Measurements from ENCODE around the gene TM9SF3. TPM values are rescaled to one million over a fixed set of nuclear protein-coding genes. Genes with fewer than 3 reads are reported as not detected.
A peak's percentile ranks its signal among the peaks of the same experiment; 100 is the strongest.

The TM9SF3 gene
- total RNA-seq, 1 experiment from 2014 or later = 75.2 TPM

- Histone ChIP-seq H3K27ac (no peak overlapping the region), H2AFZ (no peak overlapping the region), H3K27me3 (ENCODE audit: insufficient read depth, low read depth) (no peaks in the 10 kb centered on the region), H3F3A (ENCODE audit: insufficient read depth, low read depth) (no peaks in the 10 kb centered on the region; the same call in 1 of the 2 replicates), H3K36me3 (ENCODE audit: low read depth) (no peaks in the 10 kb centered on the region), H3K4me3 (no peak overlapping the region), H3K4me1 (replicated peaks; ENCODE audit: insufficient read depth) (no peaks in the 10 kb centered on the region), H3K9me3 (ENCODE audit: insufficient read depth, low read depth) (no peaks in the 10 kb centered on the region), H3K4me2 (peak overlapping the region; percentile 72; the same call in 1 of the 2 replicates), H3K9me2 (ENCODE audit: insufficient read depth) (no peaks in the 10 kb centered on the region), H4K20me1 (ENCODE audit: insufficient read depth) (no peaks in the 10 kb centered on the region), H3K79me2 (ENCODE audit: low read depth) (no peaks in the 10 kb centered on the region)
- TF ChIP-seq, protein P1, sequence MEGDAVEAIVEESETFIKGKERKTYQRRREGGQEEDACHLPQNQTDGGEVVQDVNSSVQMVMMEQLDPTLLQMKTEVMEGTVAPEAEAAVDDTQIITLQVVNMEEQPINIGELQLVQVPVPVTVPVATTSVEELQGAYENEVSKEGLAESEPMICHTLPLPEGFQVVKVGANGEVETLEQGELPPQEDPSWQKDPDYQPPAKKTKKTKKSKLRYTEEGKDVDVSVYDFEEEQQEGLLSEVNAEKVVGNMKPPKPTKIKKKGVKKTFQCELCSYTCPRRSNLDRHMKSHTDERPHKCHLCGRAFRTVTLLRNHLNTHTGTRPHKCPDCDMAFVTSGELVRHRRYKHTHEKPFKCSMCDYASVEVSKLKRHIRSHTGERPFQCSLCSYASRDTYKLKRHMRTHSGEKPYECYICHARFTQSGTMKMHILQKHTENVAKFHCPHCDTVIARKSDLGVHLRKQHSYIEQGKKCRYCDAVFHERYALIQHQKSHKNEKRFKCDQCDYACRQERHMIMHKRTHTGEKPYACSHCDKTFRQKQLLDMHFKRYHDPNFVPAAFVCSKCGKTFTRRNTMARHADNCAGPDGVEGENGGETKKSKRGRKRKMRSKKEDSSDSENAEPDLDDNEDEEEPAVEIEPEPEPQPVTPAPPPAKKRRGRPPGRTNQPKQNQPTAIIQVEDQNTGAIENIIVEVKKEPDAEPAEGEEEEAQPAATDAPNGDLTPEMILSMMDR (conservative IDR thresholded peaks at IDR 0.05) = no peak
- TF ChIP-seq EZH2 (IDR thresholded peaks at IDR 0.05; ENCODE audit: low read depth) = no peak
- ChIA-PET POLR2A (ENCODE audit: unreplicated experiment) (no interaction called here), CTCF (no interaction called here)
- no TSS peak for BruUV-seq (replicated peaks)
- no peak for DNase-seq
- intact Hi-C loops (cut with micrococcal nuclease; ENCODE audit: unreplicated experiment) = no loop called here
These were observed 74.1 kb downstream of the TM9SF3 start for GRCh38 chr10:96512524-96513304.

GRCh38 chr10:96511044-96511945, 75.5 kb downstream of the TM9SF3 start:
- H4K20me1 ChIP-seq (ENCODE audit: insufficient read depth) = no peaks in the 10 kb centered on the region
- no peak overlapping the region for H3K4me2 ChIP-seq
- no peak overlapping the region for H2AFZ ChIP-seq
- no peaks in the 10 kb centered on the region for H3K79me2 ChIP-seq (ENCODE audit: low read depth)
- H3K36me3 ChIP-seq (ENCODE audit: low read depth) = no peaks in the 10 kb centered on the region
- H3K4me3 ChIP-seq = no peak overlapping the region
- H3K9me3 ChIP-seq (ENCODE audit: insufficient read depth, low read depth) = no peaks in the 10 kb centered on the region
- no peaks in the 10 kb centered on the region; the same call in 1 of the 2 replicates for H3F3A ChIP-seq (ENCODE audit: insufficient read depth, low read depth)
- TF ChIP-seq, protein P1 (conservative IDR thresholded peaks at IDR 0.05) = peak; percentile 59
- TF ChIP-seq EZH2 (IDR thresholded peaks at IDR 0.05; ENCODE audit: low read depth) = no peak
- H3K27me3 ChIP-seq (ENCODE audit: insufficient read depth, low read depth) = no peaks in the 10 kb centered on the region
- BruUV-seq (replicated peaks) = no TSS peak
- no peaks in the 10 kb centered on the region for H3K4me1 ChIP-seq (replicated peaks; ENCODE audit: insufficient read depth)
- intact Hi-C loops (cut with micrococcal nuclease; ENCODE audit: unreplicated experiment) = loop anchor here (1.0 kb wide), 3 partner anchors 115 to 141 kb away; no protein-coding TSS in a partner anchor
- H3K27ac ChIP-seq = no peak overlapping the region
- POLR2A ChIA-PET (ENCODE audit: unreplicated experiment) = no interaction called here
- CTCF ChIA-PET = no interaction called here
- no peaks in the 10 kb centered on the region for H3K9me2 ChIP-seq (ENCODE audit: insufficient read depth)
- DNase-seq = peak in 1 of 2 experiments; percentile 26

DNA sequence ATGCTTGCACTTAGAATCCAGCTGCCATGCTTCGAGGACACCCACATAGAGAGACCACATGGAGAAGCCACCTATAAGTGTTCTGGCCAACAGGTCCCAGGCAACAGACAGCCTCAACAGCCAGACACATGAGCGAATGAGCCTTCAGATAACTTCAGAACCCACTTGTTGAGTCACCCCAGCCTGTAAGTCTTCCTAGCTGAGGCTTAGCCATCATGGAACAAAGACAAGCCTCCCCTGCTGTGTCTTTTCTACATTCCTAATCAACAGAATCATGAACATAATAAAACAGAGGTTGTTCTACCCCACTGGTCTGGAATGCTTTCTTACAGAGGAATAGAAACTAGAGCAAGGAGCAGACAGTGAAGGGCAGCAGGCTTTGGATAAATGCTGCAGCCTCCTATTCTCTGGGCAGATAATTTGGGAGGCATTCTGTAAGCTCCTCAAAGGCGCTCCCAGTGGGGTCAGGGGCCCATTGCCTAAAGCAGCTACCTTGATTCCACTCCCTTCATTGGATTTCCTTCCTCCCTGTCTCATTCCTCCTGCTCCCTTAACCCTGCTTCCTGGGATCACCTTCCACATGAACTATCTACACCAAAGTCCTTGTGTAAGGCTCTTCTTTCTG, 77.7 kb downstream of the TM9SF3 start:
- no peak overlapping the region for H3K4me3 ChIP-seq
- H3K4me2 ChIP-seq = no peak overlapping the region
- no peaks in the 10 kb centered on the region for H3F3A ChIP-seq (ENCODE audit: insufficient read depth, low read depth)
- H3K4me1 ChIP-seq (replicated peaks; ENCODE audit: insufficient read depth) = no peaks in the 10 kb centered on the region
- H3K9me2 ChIP-seq (ENCODE audit: insufficient read depth) = no peaks in the 10 kb centered on the region
- DNase-seq = no peak
- H3K79me2 ChIP-seq (ENCODE audit: low read depth) = no peaks in the 10 kb centered on the region
- no peak overlapping the region for H3K27ac ChIP-seq
- no peaks in the 10 kb centered on the region for H4K20me1 ChIP-seq (ENCODE audit: insufficient read depth)
- POLR2A ChIA-PET (ENCODE audit: unreplicated experiment) = no interaction called here
- intact Hi-C loops (cut with micrococcal nuclease; ENCODE audit: unreplicated experiment) = no loop called here
- H3K9me3 ChIP-seq (ENCODE audit: insufficient read depth, low read depth) = no peaks in the 10 kb centered on the region
- CTCF ChIA-PET = no interaction called here
- no peaks in the 10 kb centered on the region for H3K36me3 ChIP-seq (ENCODE audit: low read depth)
- no TSS peak for BruUV-seq (replicated peaks)
- TF ChIP-seq, protein P1 (conservative IDR thresholded peaks at IDR 0.05) = no peak
- TF ChIP-seq EZH2 (IDR thresholded peaks at IDR 0.05; ENCODE audit: low read depth) = no peak
- no peak overlapping the region for H2AFZ ChIP-seq
- no peaks in the 10 kb centered on the region for H3K27me3 ChIP-seq (ENCODE audit: insufficient read depth, low read depth)
